Loucy (cell line): ENCODE data around the gene EXTL1.

Source experiments
- H2AFZ ChIP-seq: fragments of 200-600 bp; sonication (generic); 2 replicates; pipeline ENCODE4 v1.6.0; 2016; ENCODE audit warnings: antibody characterized with exemption, mild to moderate bottlenecking, low read length, moderate library complexity
- H3F3A ChIP-seq: fragments of 200-600 bp; 2 replicates; pipeline ENCODE4 v1.6.0; 2016; ENCODE audit warnings: antibody characterized with exemption, low read depth, mild to moderate bottlenecking
- H3K27me3 ChIP-seq: fragments of 200-600 bp; sonication (generic); 2 replicates; pipeline ENCODE4 v1.6.1; 2014; ENCODE audit warnings: low read length, mild to moderate bottlenecking; ENCODE audit not compliant: insufficient read depth, poor library complexity, severe bottlenecking
- H3K36me3 ChIP-seq: fragments of 200-600 bp; sonication (generic); 2 replicates; pipeline ENCODE4 v1.6.1; 2016; ENCODE audit warnings: low read length; ENCODE audit not compliant: insufficient read depth
- H3K4me1 ChIP-seq: fragments of 200-600 bp; sonication (generic); 2 replicates; pipeline ENCODE4 v1.5.1; 2014; ENCODE audit warnings: low read length, mild to moderate bottlenecking; ENCODE audit not compliant: insufficient read depth, poor library complexity, severe bottlenecking
- H3K4me2 ChIP-seq: fragments of 200-600 bp; sonication (generic); 2 replicates; pipeline ENCODE4 v1.6.0; 2014; ENCODE audit warnings: antibody characterized with exemption, low read length, low read depth, mild to moderate bottlenecking; ENCODE audit not compliant: poor library complexity, severe bottlenecking
- H3K4me3 ChIP-seq: fragments of 200-600 bp; sonication (generic); 2 replicates; pipeline ENCODE4 v1.5.1; 2014; ENCODE audit warnings: low read length, mild to moderate bottlenecking, mixed read lengths; ENCODE audit not compliant: poor library complexity, severe bottlenecking
- H3K79me2 ChIP-seq: fragments of 200-600 bp; sonication (generic); 2 replicates; pipeline ENCODE4 v1.6.1; 2014; ENCODE audit warnings: low read length; ENCODE audit not compliant: insufficient read depth
- H3K9ac ChIP-seq: fragments of 200-600 bp; sonication (generic); 2 replicates; pipeline ENCODE4 v1.6.0; 2014; ENCODE audit warnings: mild to moderate bottlenecking, low read depth, low read length, moderate library complexity; ENCODE audit not compliant: poor library complexity, severe bottlenecking
- H3K9me2 ChIP-seq: fragments of 200-600 bp; sonication (generic); replicated peaks from 2 replicates; pipeline ENCODE4 v1.6.1; 2016; ENCODE audit warnings: low read depth, low read length, mixed read lengths
- H3K9me3 ChIP-seq: fragments of 200-600 bp; sonication (generic); 2 replicates; pipeline ENCODE4 v1.6.1; 2014; ENCODE audit warnings: mild to moderate bottlenecking, antibody characterized with exemption, low read length, low read depth; ENCODE audit not compliant: insufficient read depth
- H4K20me1 ChIP-seq: fragments of 200-600 bp; sonication (generic); 2 replicates; pipeline ENCODE4 v1.6.0; 2014; ENCODE audit warnings: antibody characterized with exemption, low read length, mild to moderate bottlenecking; ENCODE audit not compliant: insufficient read depth, poor library complexity, severe bottlenecking
- EZH2phosphoT487 ChIP-seq: fragments of 200-600 bp; IDR thresholded peaks from 2 replicates; pipeline ENCODE4 v1.6.1; 2018; ENCODE audit warnings: antibody characterized with exemption, mild to moderate bottlenecking, moderate library complexity, borderline replicate concordance
- TF ChIP-seq, protein P1 (sequence below): fragments of 200-600 bp; sonication (generic); conservative IDR thresholded peaks from 2 replicates; pipeline ENCODE4 v1.5.1; 2014; ENCODE audit warnings: mild to moderate bottlenecking, antibody characterized with exemption, low read length

The EXTL1 gene

DNA sequence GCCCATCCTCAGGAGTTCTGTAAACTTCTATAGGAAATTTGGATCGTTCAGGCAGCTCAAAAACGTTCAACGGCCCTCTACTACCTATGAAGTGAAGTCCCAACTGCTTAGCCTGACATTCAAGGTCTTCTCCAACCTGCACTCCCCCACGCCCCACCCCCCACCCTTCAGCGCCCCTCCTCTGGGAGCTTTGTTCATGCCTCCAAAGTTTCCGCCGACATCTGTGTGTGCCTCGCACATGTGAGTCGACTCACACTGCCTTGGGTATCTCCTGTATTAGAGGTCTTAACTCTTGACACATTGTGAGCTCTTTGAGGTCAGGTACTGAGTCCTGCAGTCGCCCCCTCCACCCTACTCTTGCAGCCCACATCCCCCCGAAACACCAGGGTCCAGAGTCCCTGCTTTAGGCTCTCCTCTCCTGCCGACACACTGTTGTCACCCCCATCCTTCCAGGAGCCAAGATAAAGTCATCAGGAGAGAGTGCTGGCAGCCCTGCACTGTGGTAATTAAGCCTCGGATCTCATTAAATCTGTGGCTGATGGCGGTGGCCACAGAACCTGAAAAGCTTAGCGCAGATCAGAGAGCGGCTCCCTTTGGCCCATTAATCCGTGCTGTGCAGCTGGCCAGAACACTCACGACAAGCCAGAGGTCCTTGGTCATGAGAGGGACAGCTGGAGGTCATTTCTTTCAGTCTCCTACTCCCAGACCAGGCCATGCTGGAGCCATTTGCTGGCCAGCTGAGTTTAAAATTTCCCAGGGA, 22.4 kb upstream of the EXTL1 start:
- no peaks in the 10 kb centered on the region for H3K36me3 ChIP-seq
- H3K27me3 ChIP-seq: no peaks in the 10 kb centered on the region
- H3K9me3 ChIP-seq: no peaks in the 10 kb centered on the region
- H3K79me2 ChIP-seq: 0 out of 2 replicates have a peak, but pooled peaks cover 8% of the 10 kb centered on the region
- H3K4me3 ChIP-seq: no peak overlapping the region
- peak overlapping the region; percentile 99 for H2AFZ ChIP-seq
- no peaks in the 10 kb centered on the region for H3F3A ChIP-seq
- TF ChIP-seq, protein P1, sequence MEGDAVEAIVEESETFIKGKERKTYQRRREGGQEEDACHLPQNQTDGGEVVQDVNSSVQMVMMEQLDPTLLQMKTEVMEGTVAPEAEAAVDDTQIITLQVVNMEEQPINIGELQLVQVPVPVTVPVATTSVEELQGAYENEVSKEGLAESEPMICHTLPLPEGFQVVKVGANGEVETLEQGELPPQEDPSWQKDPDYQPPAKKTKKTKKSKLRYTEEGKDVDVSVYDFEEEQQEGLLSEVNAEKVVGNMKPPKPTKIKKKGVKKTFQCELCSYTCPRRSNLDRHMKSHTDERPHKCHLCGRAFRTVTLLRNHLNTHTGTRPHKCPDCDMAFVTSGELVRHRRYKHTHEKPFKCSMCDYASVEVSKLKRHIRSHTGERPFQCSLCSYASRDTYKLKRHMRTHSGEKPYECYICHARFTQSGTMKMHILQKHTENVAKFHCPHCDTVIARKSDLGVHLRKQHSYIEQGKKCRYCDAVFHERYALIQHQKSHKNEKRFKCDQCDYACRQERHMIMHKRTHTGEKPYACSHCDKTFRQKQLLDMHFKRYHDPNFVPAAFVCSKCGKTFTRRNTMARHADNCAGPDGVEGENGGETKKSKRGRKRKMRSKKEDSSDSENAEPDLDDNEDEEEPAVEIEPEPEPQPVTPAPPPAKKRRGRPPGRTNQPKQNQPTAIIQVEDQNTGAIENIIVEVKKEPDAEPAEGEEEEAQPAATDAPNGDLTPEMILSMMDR: no peak
- no peak for TF ChIP-seq EZH2phosphoT487
- H3K4me1 ChIP-seq: peaks cover 12% of the 10 kb centered on the region
- peak overlapping the region; percentile 68 for H3K9ac ChIP-seq
- H3K4me2 ChIP-seq: no peak overlapping the region
- H4K20me1 ChIP-seq: no peaks in the 10 kb centered on the region
- H3K9me2 ChIP-seq: no peaks in the 10 kb centered on the region

DNA sequence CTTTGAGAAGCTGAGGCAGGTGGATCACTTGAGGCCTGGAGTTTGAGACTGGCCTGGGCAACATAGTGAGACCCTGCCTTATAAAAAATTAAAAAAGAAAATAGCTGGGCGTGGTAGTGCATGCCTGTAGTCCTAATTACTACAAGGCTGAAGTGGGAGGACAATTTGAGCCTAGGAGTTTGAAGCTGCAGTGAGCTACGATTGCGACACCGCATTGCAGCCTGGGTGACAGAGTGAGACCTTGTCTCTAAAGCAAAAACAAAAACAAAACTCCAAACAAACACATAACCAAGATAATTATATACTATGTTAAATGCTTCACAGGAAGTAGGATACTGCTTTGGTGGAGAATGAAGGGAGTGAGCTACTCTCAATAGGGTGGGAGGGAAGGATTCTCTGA, 18.3 kb upstream of the EXTL1 start:
- Histone ChIP-seq H3K79me2 (no peaks in the 10 kb centered on the region), H3K9me2 (no peaks in the 10 kb centered on the region), H3K4me3 (no peak overlapping the region), H3K9me3 (no peaks in the 10 kb centered on the region), H3K9ac (no peak overlapping the region), H4K20me1 (no peaks in the 10 kb centered on the region), H2AFZ (no peak overlapping the region), H3K27me3 (no peaks in the 10 kb centered on the region), H3K4me2 (no peak overlapping the region), H3K4me1 (peaks cover 5% of the 10 kb centered on the region), H3K36me3 (no peaks in the 10 kb centered on the region), H3F3A (no peaks in the 10 kb centered on the region)
- TF ChIP-seq, protein P1: no peak
- no peak for TF ChIP-seq EZH2phosphoT487

DNA sequence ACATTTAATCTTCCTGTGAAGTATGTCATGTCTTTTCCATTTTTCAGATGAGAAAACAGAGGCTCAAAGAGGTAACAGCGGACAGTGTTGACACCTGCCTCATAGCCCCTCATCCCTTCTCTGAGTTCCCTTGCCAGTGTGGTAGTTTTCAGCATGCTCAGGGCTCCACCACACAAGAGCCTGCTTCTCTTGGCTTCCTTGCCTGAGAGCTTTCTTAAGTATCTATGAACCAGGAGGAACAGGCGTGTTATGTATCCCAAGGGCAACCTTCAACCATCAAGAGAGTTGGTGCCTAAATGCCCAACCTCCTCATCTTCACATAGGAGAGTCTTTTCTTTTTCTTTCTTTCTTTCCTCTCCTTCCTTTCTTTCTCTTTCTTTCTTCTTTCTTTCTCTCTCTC, 17.8 kb upstream of the EXTL1 start:
- no peaks in the 10 kb centered on the region for H3K9me3 ChIP-seq
- no peak overlapping the region for H3K4me3 ChIP-seq
- H3F3A ChIP-seq: no peaks in the 10 kb centered on the region
- H4K20me1 ChIP-seq: no peaks in the 10 kb centered on the region
- H3K4me1 ChIP-seq: no peaks in the 10 kb centered on the region
- H2AFZ ChIP-seq: no peak overlapping the region
- no peaks in the 10 kb centered on the region for H3K36me3 ChIP-seq
- H3K9ac ChIP-seq: no peak overlapping the region
- no peaks in the 10 kb centered on the region for H3K27me3 ChIP-seq
- no peak for TF ChIP-seq EZH2phosphoT487
- TF ChIP-seq, protein P1: no peak
- no peaks in the 10 kb centered on the region for H3K9me2 ChIP-seq
- H3K79me2 ChIP-seq: no peaks in the 10 kb centered on the region
- no peak overlapping the region for H3K4me2 ChIP-seq
